Activated CD4-positive, alpha-beta memory T cell treated with anti-CD3 and anti-CD28 coated beads for 36 hours (primary cell): ENCODE measurements around the gene TLR5. TPM values are rescaled to one million over a fixed set of nuclear protein-coding genes. Genes with fewer than 3 reads are reported as not detected.

Source experiments
- CTCF ChIA-PET: fragments of 350-600 bp; sonication (Branson Sonifier 250); formaldehyde crosslinking; loops from one replicate; lab custom pipeline; 2021; ENCODE audit warnings: antibody characterized with exemption, inconsistent platforms; lab: Charles Lee
- POLR2A ChIA-PET: fragments of 350-600 bp; sonication (Branson Sonifier 250); formaldehyde crosslinking; loops from one replicate; lab custom pipeline; 2021; ENCODE audit warnings: antibody characterized with exemption; lab: Charles Lee
- DNase-seq: peaks from one replicate; pipeline ENCODE4 v3.0.0-alpha.2; 2020
- H3K27ac Mint-ChIP-seq: one replicate; pipeline ENCODE4 v1.8.0; 2021; ENCODE audit warnings: mixed read lengths
- H3K27me3 Mint-ChIP-seq: one replicate; pipeline ENCODE4 v1.8.0; 2021; ENCODE audit warnings: mixed read lengths
- H3K36me3 Mint-ChIP-seq: one replicate; pipeline ENCODE4 v1.8.0; 2021; ENCODE audit warnings: mixed read lengths
- H3K4me1 Mint-ChIP-seq: one replicate; pipeline ENCODE4 v1.8.0; 2021; ENCODE audit warnings: low read depth, mixed read lengths
- H3K4me3 Mint-ChIP-seq: one replicate; pipeline ENCODE4 v1.8.0; 2021; ENCODE audit warnings: mild to moderate bottlenecking, mixed read lengths
- H3K9me3 Mint-ChIP-seq: one replicate; pipeline ENCODE4 v1.8.0; 2021; ENCODE audit warnings: mixed read lengths
- intact Hi-C: fragments of 100-400 bp; cut with micrococcal nuclease; formaldehyde crosslinking; loops from one replicate; pipeline ENCODE4 v1.15.1; 2023
- total RNA-seq, 2 experiments: library from RNA; stranded (reverse); gene quantifications; one replicate each; pipeline ENCODE4 v1.2.3, GENCODE V29; 2021

Gene TLR5
- total RNA-seq, 2 experiments from 2014 or later = 0.29 to 0.48 TPM

DNA sequence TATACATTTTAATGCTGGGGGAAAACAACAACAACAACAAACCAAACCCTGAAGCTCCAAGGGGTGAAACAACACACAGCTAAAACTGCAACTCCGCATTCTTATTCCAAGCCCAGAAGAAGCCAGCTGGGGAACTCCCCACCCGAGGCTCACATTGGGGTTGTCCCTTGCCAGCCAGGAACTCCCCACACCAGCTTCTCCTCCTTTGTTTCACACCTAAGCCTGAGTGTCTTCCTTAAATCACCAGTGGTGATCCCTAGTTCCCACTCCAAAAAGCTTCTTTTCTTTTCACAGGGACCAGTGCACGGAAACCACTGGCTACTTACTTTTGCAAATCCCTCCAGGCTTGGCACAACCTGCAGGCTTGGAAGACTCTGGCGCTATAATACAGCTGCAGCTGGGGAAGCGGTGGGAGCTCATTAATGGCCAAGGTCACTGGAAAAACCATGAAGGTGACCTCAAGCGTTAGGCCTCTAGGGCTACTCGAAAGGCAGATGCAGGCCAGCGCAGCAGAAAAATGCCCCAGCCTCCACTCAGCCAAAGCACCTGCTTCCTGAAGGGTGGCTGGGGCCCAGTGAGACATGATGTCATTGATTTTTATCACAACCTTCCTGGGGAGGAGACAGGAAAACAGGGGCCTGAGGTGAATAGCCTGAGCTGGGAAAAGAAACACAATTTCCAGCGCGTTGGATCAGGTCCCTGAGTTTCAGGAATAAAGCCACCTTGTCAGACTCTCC is 40.1 kb downstream of the TLR5 start:
- Mint-ChIP-seq H3K27ac (no peak overlapping the region), H3K4me3 (no peak overlapping the region), H3K36me3 (peaks cover 9% of the 10 kb centered on the region), H3K27me3 (peaks cover 10% of the 10 kb centered on the region), H3K9me3 (peaks cover 21% of the 10 kb centered on the region), H3K4me1 (no peaks in the 10 kb centered on the region)
- intact Hi-C loops = no loop called here
- ChIA-PET CTCF (interaction anchor here (0.9 to 1.1 kb wide), 2 partner anchors 13 to 21 kb away, joined by 3 to 4 read pairs; no protein-coding TSS in a partner anchor), POLR2A (no interaction called here)
- no peak for DNase-seq

DNA sequence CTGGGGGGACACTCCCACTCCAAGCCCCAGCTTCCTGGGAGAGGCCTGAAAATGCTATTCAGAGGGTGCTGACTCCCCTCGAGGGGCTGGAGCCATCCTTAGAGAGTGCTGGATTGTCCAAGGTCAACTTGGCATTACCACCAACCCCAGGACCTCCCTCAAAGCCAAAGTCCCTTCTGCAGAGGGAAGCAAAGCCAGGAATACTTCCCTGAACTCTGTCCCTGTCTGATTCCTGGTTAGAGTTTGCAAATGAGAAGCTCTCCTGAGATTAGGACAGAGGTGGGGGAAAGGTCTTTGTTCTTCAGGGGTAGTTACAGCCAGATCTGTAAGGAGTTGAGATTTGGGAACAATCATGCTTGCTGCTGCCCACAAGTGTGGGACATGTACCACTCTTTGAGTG is 45.3 kb downstream of the TLR5 start:
- Mint-ChIP-seq H3K4me3 (no peak overlapping the region), H3K27me3 (peaks cover 10% of the 10 kb centered on the region), H3K36me3 (peaks cover 9% of the 10 kb centered on the region), H3K27ac (no peak overlapping the region), H3K9me3 (peaks cover 21% of the 10 kb centered on the region), H3K4me1 (no peaks in the 10 kb centered on the region)
- ChIA-PET POLR2A (no interaction called here), CTCF (interaction anchor here (1.3 kb wide), 1 partner anchor 36 kb away, joined by 4 read pairs; no protein-coding TSS in a partner anchor)
- DNase-seq = no peak
- intact Hi-C loops = no loop called here

DNA sequence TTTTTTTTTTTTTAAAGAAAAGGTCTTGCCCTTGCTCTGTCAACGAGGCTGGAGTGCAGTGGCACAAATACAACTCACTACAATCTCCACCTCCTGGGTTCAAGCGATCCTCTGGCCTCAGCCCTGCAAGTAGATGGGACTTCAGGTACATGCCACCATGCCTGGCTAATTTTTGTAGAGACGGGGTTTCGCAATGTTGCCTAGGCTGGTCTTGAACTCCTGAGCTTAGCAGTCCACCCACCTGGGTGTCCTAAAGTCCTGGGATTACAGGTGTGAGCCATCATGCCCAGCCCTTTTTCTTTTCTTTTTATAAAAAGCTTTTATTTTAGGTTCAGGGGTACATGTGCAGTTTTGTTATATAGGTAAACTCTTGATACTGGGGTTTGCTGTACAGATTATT is 47.2 kb downstream of the TLR5 start:
- Mint-ChIP-seq H3K36me3 (peaks cover 5% of the 10 kb centered on the region), H3K27ac (no peak overlapping the region)

DNA sequence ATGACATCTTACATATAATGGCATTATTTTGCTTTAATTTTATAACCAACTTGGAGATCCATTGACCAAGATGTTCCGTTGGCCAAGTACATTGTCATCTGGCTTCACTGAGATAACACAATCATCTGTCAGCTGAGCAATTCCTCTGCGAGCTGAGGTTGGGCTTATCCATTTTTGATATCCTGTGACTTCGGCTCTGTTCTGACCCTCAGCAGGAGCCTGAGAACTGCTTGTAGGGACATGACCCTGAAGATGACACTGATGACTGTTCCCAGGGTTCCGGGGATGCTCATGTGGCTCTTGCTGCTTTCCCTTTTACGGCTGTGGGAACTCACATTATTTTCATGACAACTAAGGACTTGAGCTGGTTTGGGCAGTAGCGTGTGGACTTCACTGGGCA is 51.2 kb downstream of the TLR5 start:
- CTCF ChIA-PET = interaction anchor here (1.9 kb wide), 1 partner anchor 32 kb away, joined by 5 read pairs; no protein-coding TSS in a partner anchor
- no peak overlapping the region for H3K4me3 Mint-ChIP-seq
- intact Hi-C loops = no loop called here

More for the DNA sequence above, 47.2 kb downstream of the TLR5 start:
- H3K9me3 Mint-ChIP-seq = peaks cover 15% of the 10 kb centered on the region
- H3K27me3 Mint-ChIP-seq = peaks cover 6% of the 10 kb centered on the region
- POLR2A ChIA-PET = no interaction called here
- CTCF ChIA-PET = interaction anchor here (1.4 kb wide), 1 partner anchor 28 kb away, joined by 5 read pairs; no protein-coding TSS in a partner anchor
- intact Hi-C loops = no loop called here
- H3K4me1 Mint-ChIP-seq = no peaks in the 10 kb centered on the region
- H3K4me3 Mint-ChIP-seq = no peak overlapping the region
- no peak for DNase-seq

DNA sequence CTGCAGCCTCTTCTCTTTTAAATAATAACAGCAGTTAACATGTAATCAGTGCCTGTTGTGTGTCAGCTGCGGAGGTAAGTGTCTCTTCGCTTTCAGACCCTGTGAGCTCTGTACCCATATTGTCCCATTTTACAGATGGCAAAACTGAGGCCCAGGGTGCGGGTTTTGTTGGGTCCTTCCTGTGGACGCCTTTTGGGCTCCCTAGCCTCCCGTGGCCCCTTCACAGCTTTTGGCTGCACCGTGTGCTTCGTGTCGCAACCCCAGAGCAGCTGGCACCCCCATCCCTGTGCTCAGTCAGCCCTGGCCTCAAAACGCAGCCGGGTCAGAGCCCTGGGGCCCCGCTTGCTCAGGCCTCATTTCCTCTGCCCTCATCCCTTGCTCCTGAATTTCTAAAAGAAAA is 53.8 kb downstream of the TLR5 start:
- H3K9me3 Mint-ChIP-seq = no peaks in the 10 kb centered on the region
- no peaks in the 10 kb centered on the region for H3K36me3 Mint-ChIP-seq
- intact Hi-C loops = no loop called here
- no peaks in the 10 kb centered on the region for H3K27me3 Mint-ChIP-seq
- ChIA-PET CTCF (interaction anchor here (0.9 to 2.8 kb wide), 17 partner anchors 9 to 624 kb away, joined by 3 to 43 read pairs (median 5); partner anchors contain the start of genes FAM177B and TAF1A), POLR2A (no interaction called here)
- no peaks in the 10 kb centered on the region for H3K4me1 Mint-ChIP-seq
- DNase-seq = no peak
- H3K27ac Mint-ChIP-seq = no peak overlapping the region
- no peak overlapping the region for H3K4me3 Mint-ChIP-seq

More for the DNA sequence above, 51.2 kb downstream of the TLR5 start:
- DNase-seq = no peak
- H3K4me1 Mint-ChIP-seq = no peaks in the 10 kb centered on the region
- no peak overlapping the region for H3K27ac Mint-ChIP-seq
- POLR2A ChIA-PET = no interaction called here
- H3K36me3 Mint-ChIP-seq = no peaks in the 10 kb centered on the region
- H3K27me3 Mint-ChIP-seq = no peaks in the 10 kb centered on the region
- H3K9me3 Mint-ChIP-seq = no peaks in the 10 kb centered on the region

DNA sequence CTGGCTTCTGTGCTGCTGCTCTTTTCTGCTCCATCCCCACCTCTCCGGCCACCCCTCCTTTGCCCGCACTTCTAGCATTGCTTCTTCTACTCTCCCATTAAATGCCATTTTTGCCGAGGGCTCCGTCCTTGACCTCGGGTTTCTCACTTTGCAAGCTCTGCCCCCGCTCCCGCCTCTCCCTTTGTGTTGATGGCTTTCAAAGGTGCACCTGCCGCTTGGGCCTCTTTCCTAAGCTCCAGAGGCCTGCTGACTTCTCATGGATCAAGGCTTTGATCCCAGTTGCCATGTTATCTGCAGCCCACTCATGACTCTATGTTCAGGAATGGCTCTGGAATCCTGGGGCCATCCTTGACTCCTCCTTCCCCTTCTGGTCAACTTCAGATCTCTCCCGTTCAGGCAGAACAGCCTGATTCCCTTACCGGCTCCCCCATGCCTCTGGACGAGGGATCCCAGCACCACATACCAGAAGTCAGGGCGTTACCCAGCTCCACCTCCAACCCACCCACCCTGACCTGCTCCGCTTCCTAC is 54.3 kb downstream of the TLR5 start:
- no peak for DNase-seq
- H3K9me3 Mint-ChIP-seq = no peaks in the 10 kb centered on the region
- H3K4me1 Mint-ChIP-seq = no peaks in the 10 kb centered on the region
- H3K27me3 Mint-ChIP-seq = no peaks in the 10 kb centered on the region
- H3K27ac Mint-ChIP-seq = no peak overlapping the region
- ChIA-PET CTCF (interaction anchor here (0.9 to 2.8 kb wide), 6 partner anchors 10 to 350 kb away, joined by 3 to 43 read pairs (median 10); no protein-coding TSS in a partner anchor), POLR2A (no interaction called here)
- no peaks in the 10 kb centered on the region for H3K36me3 Mint-ChIP-seq
- H3K4me3 Mint-ChIP-seq = no peak overlapping the region
- intact Hi-C loops = no loop called here

DNA sequence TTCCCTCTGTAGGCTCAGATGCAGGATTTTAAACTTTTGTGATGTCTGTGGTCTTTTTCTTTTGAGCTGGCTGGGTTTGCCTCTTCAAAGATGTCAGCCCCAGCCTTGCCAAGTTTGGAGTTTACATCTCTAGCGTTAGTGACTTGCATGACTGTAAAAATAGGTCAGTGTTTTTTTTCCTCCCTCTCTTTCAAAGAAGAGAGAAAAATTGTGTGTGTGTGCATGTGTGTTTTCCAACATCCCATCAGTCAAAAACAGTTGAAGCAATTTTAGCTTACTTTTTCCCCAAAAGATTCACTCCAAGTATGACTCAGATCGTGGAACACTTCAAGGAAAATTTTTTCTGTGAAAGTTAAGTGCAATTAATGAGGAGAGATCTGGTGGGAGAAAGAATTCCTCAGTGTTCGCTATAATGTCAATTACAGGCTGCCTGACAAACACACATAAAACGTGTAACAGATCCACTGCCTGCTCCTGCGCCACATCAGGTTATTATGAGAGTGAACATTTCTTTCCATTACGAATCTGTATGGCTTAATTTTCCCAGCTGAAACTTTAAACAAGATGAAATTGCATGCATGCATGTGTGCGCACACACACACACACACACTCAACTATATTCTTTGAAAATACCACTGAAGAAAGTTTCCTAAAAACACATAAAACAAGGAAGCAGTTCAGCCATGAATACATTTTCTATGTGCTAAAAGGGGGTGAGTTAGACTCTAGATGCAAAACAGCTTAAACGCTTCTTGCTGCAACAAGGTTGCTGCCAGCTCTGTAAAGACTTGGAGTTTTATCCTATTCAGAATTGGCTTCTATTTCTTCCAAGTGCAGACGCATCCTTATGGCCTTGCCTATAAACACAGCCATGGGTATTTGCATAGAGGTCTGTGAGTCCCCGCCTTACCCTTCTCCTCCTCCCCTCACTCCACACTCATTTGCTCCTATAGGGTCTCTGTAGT is 55.5 kb downstream of the TLR5 start:
- no peak for DNase-seq
- Mint-ChIP-seq H3K9me3 (no peaks in the 10 kb centered on the region), H3K4me1 (no peaks in the 10 kb centered on the region), H3K36me3 (no peaks in the 10 kb centered on the region), H3K4me3 (no peak overlapping the region), H3K27me3 (no peaks in the 10 kb centered on the region), H3K27ac (no peak overlapping the region)
- POLR2A ChIA-PET = no interaction called here
- intact Hi-C loops = no loop called here
- CTCF ChIA-PET = interaction anchor here (0.8 to 2.8 kb wide), 6 partner anchors 11 to 584 kb away, joined by 3 to 31 read pairs (median 4); no protein-coding TSS in a partner anchor

DNA sequence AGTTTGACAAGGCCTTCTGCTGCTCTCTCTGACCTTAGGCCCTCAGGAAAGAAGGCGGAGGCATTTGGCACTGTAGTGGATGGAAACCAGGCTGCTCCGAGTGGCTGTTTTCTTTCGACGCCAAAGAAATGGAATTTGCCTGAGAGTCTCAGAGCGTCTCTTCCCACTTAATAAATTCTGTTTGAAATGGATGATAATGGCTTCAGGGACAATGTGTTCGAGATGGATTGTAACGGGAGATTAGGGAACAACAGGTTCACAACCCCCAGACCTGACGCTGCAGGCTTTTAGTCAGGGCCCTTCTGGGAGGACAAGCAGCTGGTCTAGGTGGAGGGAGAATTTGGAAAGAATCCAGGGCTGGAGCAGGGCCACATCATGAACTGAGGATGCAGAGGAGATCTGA is 58.6 kb downstream of the TLR5 start:
- no peaks in the 10 kb centered on the region for H3K9me3 Mint-ChIP-seq

DNA sequence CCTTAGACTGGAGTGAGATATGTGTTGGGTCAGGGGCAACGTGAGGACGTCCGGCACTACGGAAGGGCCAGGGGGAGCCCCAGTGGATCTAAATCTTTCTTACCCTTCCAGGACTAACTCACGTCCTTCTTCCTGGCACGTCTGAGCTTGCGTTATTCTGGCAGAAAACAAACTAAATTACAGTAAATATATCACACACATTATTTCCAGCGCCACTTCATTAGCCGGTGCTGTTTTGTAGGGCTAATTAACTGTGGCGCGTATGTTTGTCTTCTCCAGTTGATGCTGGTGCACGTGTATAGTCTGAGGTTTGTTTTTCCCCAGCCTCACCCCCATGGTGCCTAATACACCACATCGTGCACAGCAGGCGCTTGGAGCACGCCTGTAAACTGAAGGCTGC is 59.2 kb downstream of the TLR5 start:
- Mint-ChIP-seq H3K4me3 (no peak overlapping the region), H3K27me3 (no peaks in the 10 kb centered on the region), H3K9me3 (no peaks in the 10 kb centered on the region), H3K36me3 (no peaks in the 10 kb centered on the region), H3K4me1 (no peaks in the 10 kb centered on the region), H3K27ac (no peak overlapping the region)
- no peak for DNase-seq
- ChIA-PET CTCF (interaction anchor here (1.3 kb wide), 1 partner anchor 40 kb away, joined by 3 read pairs; no protein-coding TSS in a partner anchor), POLR2A (no interaction called here)
- intact Hi-C loops = loop anchor here (5.0 kb wide), 1 partner anchor 38 kb away; no protein-coding TSS in a partner anchor

More for the DNA sequence above, 58.6 kb downstream of the TLR5 start:
- intact Hi-C loops = loop anchor here (5.0 kb wide), 1 partner anchor 38 kb away; no protein-coding TSS in a partner anchor
- ChIA-PET CTCF (interaction anchor here (1.2 kb wide), 1 partner anchor 291 kb away, joined by 3 read pairs; no protein-coding TSS in a partner anchor), POLR2A (no interaction called here)
- Mint-ChIP-seq H3K27ac (no peak overlapping the region), H3K4me3 (no peak overlapping the region), H3K36me3 (no peaks in the 10 kb centered on the region), H3K4me1 (no peaks in the 10 kb centered on the region), H3K27me3 (no peaks in the 10 kb centered on the region)
- DNase-seq = no peak

DNA sequence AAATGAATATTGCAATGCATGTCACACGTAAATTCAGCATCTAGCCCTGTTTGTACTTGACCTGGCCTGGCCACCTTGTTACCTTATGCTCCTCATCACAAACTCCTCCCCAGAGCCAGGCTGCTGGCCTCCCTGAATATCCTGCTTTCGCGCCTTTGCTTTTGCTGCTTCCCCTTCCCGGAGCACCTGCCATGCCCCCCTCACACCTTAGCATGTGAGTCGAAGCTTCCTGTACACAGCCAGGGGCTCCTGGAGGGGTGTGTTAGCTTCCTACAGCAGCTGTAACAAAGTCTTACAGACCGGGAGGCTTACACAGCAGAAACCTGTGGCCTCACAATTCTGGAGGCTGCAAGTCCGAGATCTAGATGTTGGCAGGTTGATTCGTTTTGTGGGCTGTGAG is 60.1 kb downstream of the TLR5 start:
- no peaks in the 10 kb centered on the region for H3K36me3 Mint-ChIP-seq
- ChIA-PET CTCF (interaction anchor here (1.3 to 1.5 kb wide), 3 partner anchors 41 to 289 kb away, joined by 3 to 9 read pairs (median 3); no protein-coding TSS in a partner anchor), POLR2A (no interaction called here)
- H3K9me3 Mint-ChIP-seq = no peaks in the 10 kb centered on the region
- no peak overlapping the region for H3K27ac Mint-ChIP-seq
- H3K4me1 Mint-ChIP-seq = no peaks in the 10 kb centered on the region
- no peak for DNase-seq
- no peak overlapping the region for H3K4me3 Mint-ChIP-seq
- no peaks in the 10 kb centered on the region for H3K27me3 Mint-ChIP-seq
- intact Hi-C loops = loop anchor here (5.0 kb wide), 1 partner anchor 39 kb away; no protein-coding TSS in a partner anchor

DNA sequence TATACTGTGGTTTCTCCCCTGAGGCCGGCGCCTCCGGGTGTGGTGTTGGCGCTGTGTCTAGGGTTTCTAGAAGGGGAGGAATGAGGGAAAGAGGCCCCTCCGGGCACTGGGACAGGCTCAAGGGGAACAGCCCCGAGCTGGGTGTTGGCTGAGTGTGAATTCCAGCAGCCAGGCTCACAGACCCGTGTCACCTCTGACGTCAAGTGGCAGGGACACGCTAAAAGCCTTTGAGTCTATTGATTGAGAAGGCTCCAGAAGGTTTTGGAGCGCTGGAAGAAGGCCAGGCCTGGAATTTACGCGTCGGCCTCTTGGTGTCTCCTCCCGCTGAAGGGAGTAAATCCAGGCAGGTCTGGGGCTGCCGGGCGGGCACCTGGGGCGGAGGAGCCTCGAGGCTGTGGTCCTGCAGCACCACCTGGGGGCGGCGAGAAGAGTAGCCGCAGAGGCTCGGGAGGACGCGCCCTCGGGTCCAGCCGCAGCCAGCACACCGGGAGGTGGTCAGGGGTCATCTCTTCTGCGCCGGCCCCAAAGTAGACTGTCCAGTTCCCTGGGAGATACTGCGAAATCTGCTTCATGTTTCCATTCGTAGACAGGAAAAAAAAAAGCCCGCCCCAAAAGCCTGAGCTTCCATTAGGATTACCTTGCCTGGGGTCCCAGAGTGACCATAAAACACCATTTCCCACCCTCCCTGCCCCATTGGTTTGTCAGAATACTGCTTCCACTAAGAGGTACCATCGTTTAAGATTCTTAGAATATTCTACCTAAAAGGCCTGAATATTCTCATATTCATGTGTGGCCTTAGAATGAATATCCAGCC is 61.7 kb downstream of the TLR5 start:
- CTCF ChIA-PET = interaction anchor here (0.6 to 1.7 kb wide), 8 partner anchors 9 to 693 kb away, joined by 3 to 13 read pairs (median 6); no protein-coding TSS in a partner anchor
- Mint-ChIP-seq H3K9me3 (no peaks in the 10 kb centered on the region), H3K4me1 (no peaks in the 10 kb centered on the region), H3K36me3 (no peaks in the 10 kb centered on the region), H3K27me3 (peaks cover 6% of the 10 kb centered on the region), H3K4me3 (peak overlapping the region; percentile 18), H3K27ac (no peak overlapping the region)
- intact Hi-C loops = loop anchor here (1.0 to 5.0 kb wide), 4 partner anchors 41 to 616 kb away; no protein-coding TSS in a partner anchor
- POLR2A ChIA-PET = no interaction called here
- DNase-seq = peak; percentile 83
